Tibial nerve (tissue), 4 donors: ENCODE data around the gene DENND4C. TPM values are rescaled to one million over a fixed set of nuclear protein-coding genes. Genes with fewer than 3 reads are reported as not detected.

Experiments used
- DNase-seq, 2 donors: peaks; one replicate each; pipeline ENCODE4 v3.0.0-alpha.2; 2019; ENCODE audit warnings: low spot score in 2 of 2
- H3K27ac ChIP-seq, 4 donors: fragments of 200-600 bp; sonication (generic) in 3 of 4; one replicate each; pipeline ENCODE4 v1.5.1; 2017 to 2019; ENCODE audit warnings: mild to moderate bottlenecking in 1 of 4
- H3K27me3 ChIP-seq, 2 donors: fragments of 200-600 bp; sonication (generic) in 1 of 2; one replicate each; pipeline versions ENCODE4 v1.5.1 to v1.6.0; 2017 to 2019
- H3K36me3 ChIP-seq, 3 donors: fragments of 200-600 bp; sonication (generic); one replicate each; pipeline ENCODE4 v1.5.1; 2018 to 2019
- H3K4me1 ChIP-seq, 4 donors: fragments of 200-600 bp; sonication (generic) in 3 of 4; one replicate each; pipeline ENCODE4 v1.5.1; 2017 to 2019
- H3K4me3 ChIP-seq, 4 donors: fragments of 200-600 bp; sonication (generic) in 3 of 4; one replicate each; pipeline ENCODE4 v1.5.1; 2017 to 2019; ENCODE audit warnings: mild to moderate bottlenecking in 1 of 4, moderate library complexity in 1 of 4
- H3K9me3 ChIP-seq, 4 donors: fragments of 200-600 bp; sonication (generic) in 3 of 4; one replicate each; pipeline ENCODE4 v1.5.1; 2017 to 2019
- EP300 ChIP-seq, 2 donors: sonication (generic); formaldehyde crosslinking; IDR thresholded peaks; one replicate each; pipeline ENCODE4 v1.6.1; 2017; ENCODE audit warnings: antibody characterized with exemption in 2 of 2, mild to moderate bottlenecking in 1 of 2
- POLR2A ChIP-seq, 2 donors: fragments of 450-650 bp; IDR thresholded peaks; one replicate each; pipeline ENCODE4 v1.6.1; 2017; ENCODE audit warnings: antibody characterized with exemption in 2 of 2, mild to moderate bottlenecking in 2 of 2, moderate library complexity in 2 of 2
- WGBS, 2 donors: methylation state at CpG; one replicate each; pipeline ENCODE4 v1.1.5; 2018; 5-methylcytosine and 5-hydroxymethylcytosine counted together
- total RNA-seq, 4 donors: library from RNA; depleted of rRNA; stranded (reverse); fragments of >200 nt; gene quantifications; one replicate each; pipeline ENCODE4 v1.1.0, GENCODE V29; 2016
- TF ChIP-seq, protein P1 (sequence below), 5 experiments: fragments of 200-600 bp in 3 of 5; fragments of 450-650 bp in 2 of 5; sonication (generic) in 3 of 5; IDR thresholded peaks; one replicate each; pipeline ENCODE4 v1.5.1; 2016 to 2019; ENCODE audit warnings: antibody characterized with exemption in 5 of 5, mild to moderate bottlenecking in 3 of 5, moderate library complexity in 2 of 5

Gene DENND4C
- total RNA-seq, 4 donors from 2014 or later = 60.4 to 102 (median 72.5) TPM

DNA sequence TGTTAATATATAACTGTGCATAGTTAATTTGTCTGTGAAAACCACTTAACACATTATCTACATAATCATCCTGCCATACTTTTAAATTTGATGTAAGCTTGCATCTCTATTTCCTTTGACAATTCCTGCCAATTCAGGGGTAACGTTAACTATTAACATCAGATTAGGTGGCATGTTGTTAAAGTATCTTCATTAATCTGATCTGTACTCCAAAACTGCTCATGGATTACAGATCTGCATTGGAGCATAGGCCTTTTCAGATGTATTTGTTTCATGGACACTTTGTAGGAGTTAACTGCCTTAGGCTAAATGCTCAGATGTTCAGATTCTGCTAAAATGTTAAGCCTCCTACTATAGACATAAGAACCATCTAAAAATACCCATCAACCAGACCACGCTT is 146.4 kb downstream of the DENND4C start:
- WGBS, 2 donors = 73 to 74% methylated on average over 2 of the region's 2 CpGs
- no peaks in the 10 kb centered on the region for H3K9me3 ChIP-seq
- no peak for DNase-seq
- H3K4me1 ChIP-seq = peaks cover 0 to 30% (median 12%) of the 10 kb centered on the region in 4 donors
- H3K36me3 ChIP-seq = peaks cover 0 to 70% (median 0%) of the 10 kb centered on the region in 3 donors
- TF ChIP-seq POLR2A (IDR thresholded peaks at IDR 0.05) (no peak), EP300 (IDR thresholded peaks at IDR 0.05) (no peak)
- TF ChIP-seq, protein P1, sequence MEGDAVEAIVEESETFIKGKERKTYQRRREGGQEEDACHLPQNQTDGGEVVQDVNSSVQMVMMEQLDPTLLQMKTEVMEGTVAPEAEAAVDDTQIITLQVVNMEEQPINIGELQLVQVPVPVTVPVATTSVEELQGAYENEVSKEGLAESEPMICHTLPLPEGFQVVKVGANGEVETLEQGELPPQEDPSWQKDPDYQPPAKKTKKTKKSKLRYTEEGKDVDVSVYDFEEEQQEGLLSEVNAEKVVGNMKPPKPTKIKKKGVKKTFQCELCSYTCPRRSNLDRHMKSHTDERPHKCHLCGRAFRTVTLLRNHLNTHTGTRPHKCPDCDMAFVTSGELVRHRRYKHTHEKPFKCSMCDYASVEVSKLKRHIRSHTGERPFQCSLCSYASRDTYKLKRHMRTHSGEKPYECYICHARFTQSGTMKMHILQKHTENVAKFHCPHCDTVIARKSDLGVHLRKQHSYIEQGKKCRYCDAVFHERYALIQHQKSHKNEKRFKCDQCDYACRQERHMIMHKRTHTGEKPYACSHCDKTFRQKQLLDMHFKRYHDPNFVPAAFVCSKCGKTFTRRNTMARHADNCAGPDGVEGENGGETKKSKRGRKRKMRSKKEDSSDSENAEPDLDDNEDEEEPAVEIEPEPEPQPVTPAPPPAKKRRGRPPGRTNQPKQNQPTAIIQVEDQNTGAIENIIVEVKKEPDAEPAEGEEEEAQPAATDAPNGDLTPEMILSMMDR (IDR thresholded peaks at IDR 0.05) = no peak
- no peak overlapping the region for H3K27ac ChIP-seq
- no peaks in the 10 kb centered on the region for H3K27me3 ChIP-seq
- H3K4me3 ChIP-seq = no peak overlapping the region

GRCh38 chr9:19378164-19378563 is 147.7 kb downstream of the DENND4C start:
- Histone ChIP-seq H3K27ac (peak overlapping the region in 2 of 4 donors; percentile 13 to 95), H3K4me1 (peaks cover 0 to 30% (median 12%) of the 10 kb centered on the region in 4 donors), H3K36me3 (peaks cover 0 to 57% (median 0%) of the 10 kb centered on the region in 3 donors), H3K27me3 (no peaks in the 10 kb centered on the region), H3K4me3 (peak overlapping the region in 1 of 4 donors; percentile 82), H3K9me3 (no peaks in the 10 kb centered on the region)
- DNase-seq = no peak
- TF ChIP-seq EP300 (IDR thresholded peaks at IDR 0.05) (no peak), POLR2A (IDR thresholded peaks at IDR 0.05) (no peak)
- TF ChIP-seq, protein P1 (IDR thresholded peaks at IDR 0.05) = no peak
- 88 to 90% methylated on average over 4 of the region's 4 CpGs for WGBS, 2 donors

DNA sequence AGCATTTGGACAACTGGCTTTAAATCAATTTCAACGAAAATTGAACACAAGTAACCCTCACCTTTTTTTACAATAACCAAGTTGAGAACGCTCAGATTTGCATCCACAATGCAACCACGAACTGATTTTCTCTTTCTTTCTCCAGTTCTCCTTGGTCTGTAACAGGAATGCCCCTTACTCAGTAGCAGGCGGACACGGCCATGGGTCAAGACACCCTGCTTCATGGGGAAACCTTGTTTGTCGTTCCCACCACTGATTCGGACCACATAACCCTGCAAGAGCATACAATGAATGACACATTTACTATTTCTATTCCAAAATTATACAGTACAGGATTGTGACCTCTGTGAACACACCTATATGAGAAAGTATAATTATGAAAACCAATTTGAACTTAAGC is 148.2 kb downstream of the DENND4C start:
- Histone ChIP-seq H3K27me3 (no peaks in the 10 kb centered on the region), H3K4me1 (peaks cover 0 to 30% (median 12%) of the 10 kb centered on the region in 4 donors), H3K36me3 (peaks cover 0 to 53% (median 0%) of the 10 kb centered on the region in 3 donors), H3K4me3 (peak overlapping the region in 2 of 4 donors; percentile 63 to 82), H3K9me3 (no peaks in the 10 kb centered on the region), H3K27ac (peak overlapping the region in 2 of 4 donors; percentile 94 to 95)
- DNase-seq = no peak
- 43 to 46% methylated on average over 7 of the region's 7 CpGs for WGBS, 2 donors
- TF ChIP-seq EP300 (IDR thresholded peaks at IDR 0.05) (no peak), POLR2A (IDR thresholded peaks at IDR 0.05) (no peak)
- TF ChIP-seq, protein P1 (IDR thresholded peaks at IDR 0.05) = no peak

GRCh38 chr9:19379283-19379682 is 148.8 kb downstream of the DENND4C start:
- DNase-seq = no peak
- peaks cover 0 to 46% (median 0%) of the 10 kb centered on the region in 3 donors for H3K36me3 ChIP-seq
- H3K4me1 ChIP-seq = peaks cover 0 to 30% (median 12%) of the 10 kb centered on the region in 4 donors
- H3K4me3 ChIP-seq = peak overlapping the region; percentile 63 to 82 (median 75)
- H3K27me3 ChIP-seq = no peaks in the 10 kb centered on the region
- no peak for TF ChIP-seq EP300 (IDR thresholded peaks at IDR 0.05)
- TF ChIP-seq POLR2A (IDR thresholded peaks at IDR 0.05) = no peak
- 7% methylated on average over 12 of the region's 12 CpGs for WGBS, 2 donors
- no peaks in the 10 kb centered on the region for H3K9me3 ChIP-seq
- H3K27ac ChIP-seq = peak overlapping the region; percentile 74 to 95 (median 94)

GRCh38 chr9:19379697-19380046 is 149.2 kb downstream of the DENND4C start:
- H3K36me3 ChIP-seq = peaks cover 0 to 42% (median 0%) of the 10 kb centered on the region in 3 donors
- H3K4me3 ChIP-seq = peak overlapping the region; percentile 63 to 82 (median 75)
- 0 to 5% methylated on average over 10 to 19 of the region's 30 CpGs for WGBS, 2 donors
- no peaks in the 10 kb centered on the region for H3K27me3 ChIP-seq
- TF ChIP-seq, protein P1 (IDR thresholded peaks at IDR 0.05) = no peak
- no peak for TF ChIP-seq EP300 (IDR thresholded peaks at IDR 0.05)
- H3K27ac ChIP-seq = peak overlapping the region; percentile 74 to 95 (median 94)
- peak; percentile 14 to 18 for DNase-seq
- H3K9me3 ChIP-seq = no peaks in the 10 kb centered on the region
- H3K4me1 ChIP-seq = peaks cover 0 to 30% (median 12%) of the 10 kb centered on the region in 4 donors

DNA sequence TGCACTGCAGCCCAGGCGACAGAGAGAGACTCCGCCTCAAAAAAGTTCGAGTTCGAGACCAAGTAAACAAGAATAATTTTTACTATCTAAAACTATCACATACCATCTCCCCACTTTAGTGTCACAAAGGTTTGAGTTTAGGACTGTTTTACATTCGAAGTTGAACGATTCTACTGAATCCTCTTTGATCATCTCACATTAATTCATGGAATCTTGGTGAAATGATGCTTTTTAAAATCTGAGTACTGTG is 150.3 kb downstream of the DENND4C start:
- Histone ChIP-seq H3K27ac (peak overlapping the region in 3 of 4 donors; percentile 93 to 95 (median 94)), H3K27me3 (no peaks in the 10 kb centered on the region), H3K4me1 (peaks cover 0 to 30% (median 12%) of the 10 kb centered on the region in 4 donors), H3K4me3 (peak overlapping the region; percentile 63 to 82 (median 75)), H3K36me3 (peaks cover 0 to 32% (median 0%) of the 10 kb centered on the region in 3 donors), H3K9me3 (no peaks in the 10 kb centered on the region)
- TF ChIP-seq, protein P1 (IDR thresholded peaks at IDR 0.05) = no peak
- TF ChIP-seq EP300 (IDR thresholded peaks at IDR 0.05) (no peak), POLR2A (IDR thresholded peaks at IDR 0.05) (no peak)
- no peak for DNase-seq
- 41 to 56% methylated on average over 6 of the region's 6 CpGs for WGBS, 2 donors
